ENCODE measurements around the gene SULT1A2. TPM values are rescaled to one million over a fixed set of nuclear protein-coding genes. Genes with fewer than 3 reads are reported as not detected.

The SULT1A2 gene
- total and polyA plus RNA-seq, 2 of the 8 experiments (the other 6 are each of a cell fraction or from before 2014, with no cell fraction given), result 0.29 to 0.35 TPM

DNA sequence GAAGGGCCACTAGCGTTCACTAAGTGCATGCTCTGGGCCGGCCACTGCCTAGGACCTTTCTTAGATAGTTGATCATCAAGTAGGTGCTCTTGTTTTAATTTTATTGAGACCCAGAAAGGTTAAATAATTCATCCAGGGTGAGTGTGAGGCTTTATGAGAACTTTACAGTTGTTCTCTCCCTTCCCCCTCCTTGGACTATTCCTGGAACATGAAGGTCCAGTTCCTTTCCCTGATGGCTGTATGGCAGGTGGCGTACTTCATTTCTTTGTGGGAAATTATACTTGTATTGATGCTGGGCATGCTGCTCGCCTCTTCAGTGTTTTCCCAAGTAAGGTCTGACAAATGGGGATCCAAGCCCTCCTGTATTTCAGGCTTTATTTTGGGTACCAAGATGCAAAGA is 34.7 kb downstream of the SULT1A2 start:
- 84% methylated on average over 4 of the region's 4 CpGs; no CpG with 5 or more reads in 1 of the 2 experiments for WGBS, 2 experiments (ENCODE audit: extremely low coverage in 1 of 2, insufficient coverage in 1 of 2, insufficient read length in 1 of 2, insufficient replicate concordance in 2 of 2, low coverage in 1 of 2, low lambda C conversion rate in 2 of 2, missing lambda C conversion rate in 1 of 2)
- no peak for FAIRE-seq
- TF ChIP-seq KDM4A (IDR thresholded peaks at IDR 0.05; ENCODE audit: low read depth, low read length, severe bottlenecking), result no peak
- TF ChIP-seq JUN (IDR thresholded peaks at IDR 0.05; ENCODE audit: low read depth, low read length), result no peak
- no peak for TF ChIP-seq ASH2L (IDR thresholded peaks at IDR 0.05; ENCODE audit: low read length)

More for the DNA sequence above, 34.7 kb downstream of the SULT1A2 start:
- H4K8ac ChIP-seq (ENCODE audit: extremely low read depth, insufficient read depth, low read length), result no peak overlapping the region
- no peaks in the 10 kb centered on the region for H3K27me3 ChIP-seq (replicated peaks in 1 of 4; ENCODE audit: control insufficient read depth in 3 of 4, extremely low read depth in 1 of 4, insufficient read depth in 3 of 4, low read length in 3 of 4)
- H3K36me3 ChIP-seq (ENCODE audit: control insufficient read depth in 2 of 4, insufficient read depth in 4 of 4, low read length in 3 of 4), result peaks cover 0 to 2% (median 0%) of the 10 kb centered on the region in 4 experiments; a peak in 1 of 8 replicates
- H4K20me1 ChIP-seq (replicated peaks in 1 of 2; ENCODE audit: control insufficient read depth in 1 of 2, insufficient read depth in 2 of 2, low read length in 2 of 2), result peaks cover 0 to 2% of the 10 kb centered on the region in 2 experiments
- H3K79me2 ChIP-seq (ENCODE audit: control insufficient read depth in 1 of 2, insufficient read depth in 2 of 2, low read length in 2 of 2), result no peaks in the 10 kb centered on the region; a peak in 1 of 4 replicates
- no peak overlapping the region for H2BK15ac ChIP-seq (ENCODE audit: low read length)
- H3K14ac ChIP-seq (ENCODE audit: insufficient read length), result no peak overlapping the region
- no peak overlapping the region for H2BK20ac ChIP-seq (ENCODE audit: low read length)
- H3K4me3 ChIP-seq (ENCODE audit: extremely low read depth in 1 of 4, insufficient read depth in 2 of 4, low read depth in 3 of 4, low read length in 4 of 4), result no peak overlapping the region
- no peak overlapping the region for H4K91ac ChIP-seq (replicated peaks; ENCODE audit: insufficient read length, low read length)
- no peak overlapping the region for H3K27ac ChIP-seq (ENCODE audit: low read depth, low read length)
- H3K23me2 ChIP-seq (ENCODE audit: low read depth, low read length), result no peaks in the 10 kb centered on the region
- peaks cover 2 to 3% of the 10 kb centered on the region in 2 experiments for H3K9me3 ChIP-seq (ENCODE audit: insufficient read depth in 2 of 2, low read depth in 1 of 2, low read length in 1 of 2)
- DNase-seq (ENCODE audit: low read depth in 1 of 2, low spot score in 2 of 2), result no peak
- H2AK5ac ChIP-seq (ENCODE audit: low read depth, low read length), result no peak overlapping the region
- no peaks in the 10 kb centered on the region for H3K4me1 ChIP-seq (replicated peaks in 1 of 4; ENCODE audit: control insufficient read depth in 3 of 4, insufficient read depth in 4 of 4, low read length in 3 of 4)
- no peak overlapping the region for H3K18ac ChIP-seq (ENCODE audit: extremely low read depth, low read length)
- no peak overlapping the region for H3K4ac ChIP-seq (replicated peaks; ENCODE audit: insufficient read length, low read depth, low read length)
- no peak overlapping the region for H3K9ac ChIP-seq (replicated peaks in 1 of 4; ENCODE audit: extremely low read depth in 1 of 4, low read depth in 3 of 4, low read length in 3 of 4)
- CTCF ChIA-PET (ENCODE audit: partially characterized antibody), result no interaction called here
- no peak overlapping the region for H4K5ac ChIP-seq (ENCODE audit: insufficient read length, low read depth, low read length)
- no peak overlapping the region for H3K23ac ChIP-seq (ENCODE audit: insufficient read length)
- POLR2A ChIA-PET (ENCODE audit: partially characterized antibody), result no interaction called here
- H2BK12ac ChIP-seq (ENCODE audit: low read depth, low read length), result no peak overlapping the region
- no peak overlapping the region for H3K4me2 ChIP-seq (ENCODE audit: insufficient read depth in 1 of 2, low read depth in 2 of 2, low read length in 2 of 2)
- H2BK5ac ChIP-seq (ENCODE audit: low read depth, low read length), result no peak overlapping the region
- H3K79me1 ChIP-seq (ENCODE audit: low read depth, low read length), result no peaks in the 10 kb centered on the region
- H2BK120ac ChIP-seq (replicated peaks; ENCODE audit: low read depth, low read length), result no peak overlapping the region
- no peak overlapping the region for H3K56ac ChIP-seq (replicated peaks; ENCODE audit: insufficient read length, low read depth, low read length)
- H2AFZ ChIP-seq (ENCODE audit: low read length), result no peak overlapping the region

Measured in H1 (cell line).